MCF 10A (cell line): ENCODE data around the gene PTPRN2. TPM values are rescaled to one million over a fixed set of nuclear protein-coding genes. Genes with fewer than 3 reads are reported as not detected.
A peak's percentile ranks its signal among the peaks of the same experiment; 100 is the strongest.

Experiments
- BruUV-seq: library from RNA; stranded (reverse); fragments of 400-500 nt; replicated peaks from 2 replicates; lab custom pipeline; 2021; lab: Mats Ljungman, UMichigan
- CTCF ChIA-PET: fragments of 300-600 bp; sonication (Branson Sonifier 250); formaldehyde crosslinking; extraction: SDS; loops from one replicate; lab custom pipeline; 2021; ENCODE audit warnings: antibody characterized with exemption, inconsistent platforms; lab: Yijun Ruan, JAX
- POLR2A ChIA-PET: fragments of 300-600, 350-650 bp; sonication (Branson Sonifier 250); formaldehyde crosslinking; extraction: SDS; loops from one replicate; lab custom pipeline; 2020; ENCODE audit warnings: antibody characterized with exemption, inconsistent platforms; lab: Yijun Ruan, JAX
- DNase-seq: peaks from one replicate; pipeline ENCODE4 v3.0.0-alpha.2; 2018; ENCODE audit not compliant: unreplicated experiment
- H3K27ac Mint-ChIP-seq: one replicate; pipeline ENCODE4 v1.8.0; 2022; ENCODE audit warnings: mild to moderate bottlenecking, low read depth, mixed read lengths; ENCODE audit not compliant: unreplicated experiment
- H3K27me3 Mint-ChIP-seq: one replicate; pipeline ENCODE4 v1.8.0; 2022; ENCODE audit warnings: mixed read lengths; ENCODE audit not compliant: insufficient read depth, unreplicated experiment
- H3K36me3 Mint-ChIP-seq: one replicate; pipeline ENCODE4 v1.8.0; 2022; ENCODE audit warnings: mild to moderate bottlenecking, moderate library complexity, mixed read lengths; ENCODE audit not compliant: insufficient read depth, unreplicated experiment
- H3K4me1 Mint-ChIP-seq: one replicate; pipeline ENCODE4 v1.8.0; 2022; ENCODE audit warnings: mixed read lengths; ENCODE audit not compliant: insufficient read depth, unreplicated experiment
- H3K4me3 Mint-ChIP-seq: one replicate; pipeline ENCODE4 v1.8.0; 2022; ENCODE audit warnings: mild to moderate bottlenecking, moderate library complexity, mixed read lengths; ENCODE audit not compliant: unreplicated experiment
- H3K9me3 Mint-ChIP-seq: one replicate; pipeline ENCODE4 v1.8.0; 2022; ENCODE audit warnings: mixed read lengths; ENCODE audit not compliant: unreplicated experiment
- intact Hi-C: fragments of 100-400 bp; cut with micrococcal nuclease; formaldehyde crosslinking; loops from 2 replicates; pipeline ENCODE4 v1.14.1; 2022
- total RNA-seq: library from RNA; stranded (reverse); gene quantifications from 2 replicates; pipeline ENCODE4 v1.2.3, GENCODE V29; 2022
- TF ChIP-seq, protein P1 (sequence below): fragments of 200-600 bp; IDR thresholded peaks from one replicate; pipeline ENCODE4 v1.8.0; 2022; ENCODE audit warnings: antibody characterized with exemption, mild to moderate bottlenecking; ENCODE audit not compliant: unreplicated experiment

The PTPRN2 gene
- total RNA-seq, 1 experiment from 2014 or later: 4.5 TPM

DNA sequence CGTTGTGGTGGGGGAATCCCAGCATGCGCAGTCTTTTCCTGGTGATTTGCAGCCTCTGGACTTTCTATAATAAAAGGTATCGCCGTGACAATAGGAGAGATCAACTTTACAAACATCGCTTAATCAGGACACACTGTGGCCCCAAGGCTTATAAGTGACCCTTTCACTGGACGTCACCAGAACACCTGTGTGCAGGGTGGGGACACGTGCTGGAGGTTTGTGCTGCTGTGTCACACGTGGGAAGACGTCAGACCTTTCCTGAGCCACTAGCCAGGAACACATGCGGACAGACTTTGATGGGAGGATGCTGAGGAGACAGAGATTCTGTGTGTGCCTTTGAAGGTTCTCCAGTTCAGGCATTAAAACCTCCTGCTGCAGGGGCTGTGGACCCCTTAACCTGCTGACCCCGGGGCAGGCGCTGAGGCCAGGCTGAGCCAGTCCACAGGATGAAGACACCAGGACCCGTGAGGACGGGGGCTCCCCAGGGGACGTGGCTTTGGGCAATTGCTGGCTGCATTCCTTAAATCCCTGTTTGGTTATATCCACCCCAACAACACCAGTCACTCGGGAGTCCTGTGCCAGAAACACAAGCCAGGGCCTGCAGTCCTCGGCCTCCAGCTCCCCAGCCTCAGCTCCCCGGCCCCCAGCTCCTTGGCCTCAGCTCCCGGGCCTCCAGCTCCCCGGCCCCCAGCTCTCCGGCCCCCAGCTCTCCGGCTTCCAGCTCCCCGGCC lies 183.4 kb downstream of the PTPRN2 start:
- no TSS peak for BruUV-seq
- peak overlapping the region; percentile 36 for H3K27ac Mint-ChIP-seq
- H3K36me3 Mint-ChIP-seq: peaks cover 5% of the 10 kb centered on the region
- ChIA-PET POLR2A (interaction anchor here (0.6 to 4.0 kb wide), 7 partner anchors 11 to 1165 kb away, joined by 3 to 22 read pairs (median 4); no protein-coding TSS in a partner anchor), CTCF (interaction anchor here (0.6 to 1.8 kb wide), 7 partner anchors 19 to 1170 kb away, joined by 3 to 12 read pairs (median 4); no protein-coding TSS in a partner anchor)
- H3K4me1 Mint-ChIP-seq: peaks cover 30% of the 10 kb centered on the region
- TF ChIP-seq, protein P1, sequence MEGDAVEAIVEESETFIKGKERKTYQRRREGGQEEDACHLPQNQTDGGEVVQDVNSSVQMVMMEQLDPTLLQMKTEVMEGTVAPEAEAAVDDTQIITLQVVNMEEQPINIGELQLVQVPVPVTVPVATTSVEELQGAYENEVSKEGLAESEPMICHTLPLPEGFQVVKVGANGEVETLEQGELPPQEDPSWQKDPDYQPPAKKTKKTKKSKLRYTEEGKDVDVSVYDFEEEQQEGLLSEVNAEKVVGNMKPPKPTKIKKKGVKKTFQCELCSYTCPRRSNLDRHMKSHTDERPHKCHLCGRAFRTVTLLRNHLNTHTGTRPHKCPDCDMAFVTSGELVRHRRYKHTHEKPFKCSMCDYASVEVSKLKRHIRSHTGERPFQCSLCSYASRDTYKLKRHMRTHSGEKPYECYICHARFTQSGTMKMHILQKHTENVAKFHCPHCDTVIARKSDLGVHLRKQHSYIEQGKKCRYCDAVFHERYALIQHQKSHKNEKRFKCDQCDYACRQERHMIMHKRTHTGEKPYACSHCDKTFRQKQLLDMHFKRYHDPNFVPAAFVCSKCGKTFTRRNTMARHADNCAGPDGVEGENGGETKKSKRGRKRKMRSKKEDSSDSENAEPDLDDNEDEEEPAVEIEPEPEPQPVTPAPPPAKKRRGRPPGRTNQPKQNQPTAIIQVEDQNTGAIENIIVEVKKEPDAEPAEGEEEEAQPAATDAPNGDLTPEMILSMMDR: no peak
- intact Hi-C loops: loop anchor here (10.0 kb wide), 1 partner anchor 969 kb away; no protein-coding TSS in a partner anchor
- DNase-seq: peak; percentile 39
- no peak overlapping the region for H3K4me3 Mint-ChIP-seq
- H3K9me3 Mint-ChIP-seq: peaks cover 6% of the 10 kb centered on the region
- no peaks in the 10 kb centered on the region for H3K27me3 Mint-ChIP-seq

DNA sequence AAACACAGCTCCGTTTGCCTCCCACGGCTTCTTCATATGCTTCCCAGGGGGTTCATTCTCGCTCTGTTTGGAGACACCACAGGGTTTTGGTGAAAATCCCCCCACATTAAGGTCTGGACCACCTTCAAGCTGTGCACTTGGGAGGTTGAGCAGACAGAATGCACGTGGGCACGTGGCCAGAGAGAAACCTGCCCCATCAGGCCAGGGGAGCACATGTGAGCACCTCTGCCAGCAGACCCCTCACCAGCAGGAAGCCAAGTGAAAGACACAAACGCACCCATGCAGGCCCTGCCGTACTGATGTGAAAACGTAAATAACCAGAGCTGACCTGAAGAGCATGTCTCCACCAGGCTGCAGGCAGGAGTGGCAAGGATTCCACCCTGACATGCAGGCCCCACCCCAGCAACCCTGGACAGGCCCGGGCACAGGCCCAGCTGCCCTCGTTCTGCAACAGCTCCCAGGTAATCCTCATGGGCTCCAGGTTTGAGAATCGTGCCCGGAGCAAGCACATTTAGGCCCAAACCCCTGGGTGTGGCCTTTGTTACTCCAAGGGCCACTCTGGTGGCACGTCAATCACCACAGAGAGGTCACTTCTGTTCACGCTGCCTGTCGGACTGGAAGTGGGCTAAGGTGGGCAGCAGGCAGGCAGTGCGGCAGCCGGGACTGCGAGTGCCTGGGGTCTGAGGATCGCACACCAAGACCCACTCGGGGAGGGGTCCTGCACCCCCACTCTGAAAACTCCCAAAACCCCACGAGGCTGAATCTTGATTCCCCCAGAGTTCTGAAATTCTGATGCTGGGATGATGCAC lies 184.4 kb downstream of the PTPRN2 start:
- peak overlapping the region; percentile 54 for H3K4me3 Mint-ChIP-seq
- ChIA-PET CTCF (interaction anchor here (0.5 to 1.7 kb wide), 8 partner anchors 12 to 1045 kb away, joined by 3 to 7 read pairs (median 4); no protein-coding TSS in a partner anchor), POLR2A (interaction anchor here (0.5 to 4.0 kb wide), 8 partner anchors 17 to 1065 kb away, joined by 3 to 22 read pairs (median 6); no protein-coding TSS in a partner anchor)
- TF ChIP-seq, protein P1: no peak
- peaks cover 16% of the 10 kb centered on the region for H3K9me3 Mint-ChIP-seq
- H3K27me3 Mint-ChIP-seq: no peaks in the 10 kb centered on the region
- peaks cover 30% of the 10 kb centered on the region for H3K4me1 Mint-ChIP-seq
- intact Hi-C loops: loop anchor here (10.0 kb wide), 1 partner anchor 968 kb away; no protein-coding TSS in a partner anchor
- peak; percentile 70 for DNase-seq
- H3K36me3 Mint-ChIP-seq: peaks cover 5% of the 10 kb centered on the region
- BruUV-seq: TSS peak; percentile 26
- H3K27ac Mint-ChIP-seq: peak overlapping the region; percentile 67

DNA sequence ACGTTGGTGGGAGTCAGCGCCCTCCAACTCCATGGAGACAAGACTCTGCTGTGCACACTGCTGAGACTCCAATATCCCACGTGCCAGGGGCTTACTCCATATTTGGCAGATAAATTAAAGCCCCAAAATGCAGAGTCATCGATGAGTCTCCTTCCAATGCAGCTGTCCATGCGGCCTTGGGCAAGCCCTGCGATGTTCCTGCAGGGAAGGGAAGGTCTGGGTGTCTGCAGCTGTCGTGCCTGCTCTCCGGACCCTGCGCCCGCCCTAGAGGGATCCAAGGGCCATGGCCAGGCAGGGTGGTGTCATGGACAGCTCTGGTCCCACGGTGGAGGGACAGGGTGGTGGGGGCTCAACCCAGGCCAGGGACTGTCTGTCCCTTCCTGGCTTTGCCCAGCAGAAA lies 185.2 kb downstream of the PTPRN2 start:
- peaks cover 16% of the 10 kb centered on the region for H3K9me3 Mint-ChIP-seq
- peaks cover 34% of the 10 kb centered on the region for H3K4me1 Mint-ChIP-seq
- no peak for DNase-seq
- ChIA-PET CTCF (interaction anchor here (0.5 to 1.7 kb wide), 6 partner anchors 9 to 1007 kb away, joined by 3 to 7 read pairs (median 4); no protein-coding TSS in a partner anchor), POLR2A (interaction anchor here (0.6 to 4.0 kb wide), 6 partner anchors 22 to 1064 kb away, joined by 3 to 22 read pairs (median 6); no protein-coding TSS in a partner anchor)
- H3K27ac Mint-ChIP-seq: peak overlapping the region; percentile 67
- H3K36me3 Mint-ChIP-seq: peaks cover 5% of the 10 kb centered on the region
- peak overlapping the region; percentile 54 for H3K4me3 Mint-ChIP-seq
- TF ChIP-seq, protein P1: no peak
- H3K27me3 Mint-ChIP-seq: no peaks in the 10 kb centered on the region
- intact Hi-C loops: loop anchor here (10.0 kb wide), 1 partner anchor 968 kb away; no protein-coding TSS in a partner anchor
- no TSS peak for BruUV-seq
